Esophagus mucosa (tissue), 1 donor: ENCODE measurements around the gene HIBADH. TPM values are rescaled to one million over a fixed set of nuclear protein-coding genes. Genes with fewer than 3 reads are reported as not detected.

ENCODE experiments used
- ATAC-seq: fragments of 200-7000 bp; cut with Tn5 transposase; one replicate; pipeline ENCODE4 v1.9.1; 2020
- total RNA-seq: library from RNA; stranded (reverse); gene quantifications from one replicate; pipeline ENCODE4 v1.2.4, GENCODE V29; 2023
- donor health status: DM: yes; HTN: yes; CAD: no.

HIBADH gene
- total RNA-seq: 9.8 TPM

GRCh38 chr7:27662490-27663205 lies at the start of gene HIBADH:
Gene HIBADH, minus strand, starts transcription at chr7:27662883. Its CDS starts 95 bp downstream, at chr7:27662788.
- ATAC-seq: peak; percentile 100

- no peak for ATAC-seq
These were observed 49.5 kb upstream of the HIBADH start for GRCh38 chr7:27712217-27712616.

- ATAC-seq: no peak
These were observed 46.7 kb upstream of the HIBADH start for GRCh38 chr7:27709137-27710075.

- ATAC-seq: no peak
These were observed 45.8 kb upstream of the HIBADH start for GRCh38 chr7:27708485-27708884.

GRCh38 chr7:27705200-27705594 lies 42.5 kb upstream of the HIBADH start:
- ATAC-seq: no peak

GRCh38 chr7:27704422-27705199 lies 41.9 kb upstream of the HIBADH start:
- no peak for ATAC-seq

GRCh38 chr7:27703181-27703580 lies 40.5 kb upstream of the HIBADH start:
- no peak for ATAC-seq

GRCh38 chr7:27700501-27700900 lies 37.8 kb upstream of the HIBADH start:
- ATAC-seq: no peak

- ATAC-seq: no peak
These were observed 37.1 kb upstream of the HIBADH start for GRCh38 chr7:27699751-27700150.

- ATAC-seq: peak; percentile 94
These were observed 35.3 kb upstream of the HIBADH start for GRCh38 chr7:27697861-27698430.

- ATAC-seq: no peak
These were observed 32.4 kb upstream of the HIBADH start for GRCh38 chr7:27695096-27695495.

GRCh38 chr7:27693794-27694193 lies 31.1 kb upstream of the HIBADH start:
- no peak for ATAC-seq

GRCh38 chr7:27690649-27691048 lies 28.0 kb upstream of the HIBADH start:
- no peak for ATAC-seq

GRCh38 chr7:27689591-27690164 lies 27.0 kb upstream of the HIBADH start:
- peak; percentile 68 for ATAC-seq

- ATAC-seq: no peak
These were observed 26.5 kb upstream of the HIBADH start for GRCh38 chr7:27689150-27689549.

- ATAC-seq: no peak
These were observed 26.0 kb upstream of the HIBADH start for GRCh38 chr7:27688646-27689045.

GRCh38 chr7:27688056-27688455 lies 25.4 kb upstream of the HIBADH start:
- ATAC-seq: no peak

- peak; percentile 23 for ATAC-seq
These were observed 23.6 kb upstream of the HIBADH start for GRCh38 chr7:27686315-27686714.

- ATAC-seq: no peak
These were observed 23.2 kb upstream of the HIBADH start for GRCh38 chr7:27685893-27686292.

GRCh38 chr7:27685209-27685608 lies 22.5 kb upstream of the HIBADH start:
- no peak for ATAC-seq

- no peak for ATAC-seq
These were observed 21.8 kb upstream of the HIBADH start for GRCh38 chr7:27684491-27684890.

- ATAC-seq: no peak
These were observed 17.9 kb upstream of the HIBADH start for GRCh38 chr7:27680610-27681009.
